ENCODE data around the gene NLRP12.
"Not testable (repeated sequence)": the region's sequence is repeated elsewhere in the genome, so short reads cannot be mapped to it uniquely, and the experiment has no call there.

NLRP12 gene

GRCh38 chr19:53824134-53824611 lies at the start of gene NLRP12:
NLRP12 (minus strand) TSS chr19:53824314; CDS start chr19:53824174, 140 bp downstream.
- no peak for DNase-seq (ENCODE audit: low read depth in 3 of 3)

- DNase-seq (ENCODE audit: low read depth in 3 of 3) = no peak
Observed at GRCh38 chr19:53872762-53873161, 48.6 kb upstream of the NLRP12 start.

GRCh38 chr19:53871454-53871853 lies 47.3 kb upstream of the NLRP12 start:
- DNase-seq (ENCODE audit: low read depth in 3 of 3) = no peak

GRCh38 chr19:53870485-53870844 lies 46.4 kb upstream of the NLRP12 start:
- DNase-seq (ENCODE audit: low read depth in 3 of 3) = no peak

- DNase-seq (ENCODE audit: low read depth in 3 of 3) = not testable (repeated sequence)
Observed at GRCh38 chr19:53869805-53870484, 45.8 kb upstream of the NLRP12 start.

- peak; percentile 69 to 84 (median 72) for DNase-seq (ENCODE audit: low read depth in 3 of 3)
Observed at GRCh38 chr19:53868892-53869804, 45.0 kb upstream of the NLRP12 start.

- DNase-seq (ENCODE audit: low read depth in 3 of 3) = no peak
Observed at GRCh38 chr19:53868091-53868891, 44.2 kb upstream of the NLRP12 start.

GRCh38 chr19:53867225-53868090 lies 43.3 kb upstream of the NLRP12 start, which contains the start of gene MYADM:
MYADM (plus strand) TSS chr19:53867883; CDS start chr19:53873530, 5,647 bp downstream.
- DNase-seq (ENCODE audit: low read depth in 3 of 3) = peak; percentile 98 to 99 (median 98)

- DNase-seq (ENCODE audit: low read depth in 3 of 3) = no peak
Observed at GRCh38 chr19:53866865-53867224, 42.7 kb upstream of the NLRP12 start.

GRCh38 chr19:53865918-53866864 lies 42.1 kb upstream of the NLRP12 start:
- peak in 2 of 3 donors; percentile 33 to 52 for DNase-seq (ENCODE audit: low read depth in 3 of 3)

- no peak for DNase-seq (ENCODE audit: low read depth in 3 of 3)
Observed at GRCh38 chr19:53865523-53865917, 41.4 kb upstream of the NLRP12 start.

GRCh38 chr19:53864308-53864836 lies 40.3 kb upstream of the NLRP12 start:
- no peak for DNase-seq (ENCODE audit: low read depth in 3 of 3)

- no peak for DNase-seq (ENCODE audit: low read depth in 3 of 3)
Observed at GRCh38 chr19:53853707-53854106, 29.6 kb upstream of the NLRP12 start.

- no peak for DNase-seq (ENCODE audit: low read depth in 3 of 3)
Observed at GRCh38 chr19:53849237-53849676, 25.1 kb upstream of the NLRP12 start.

GRCh38 chr19:53847555-53847954 lies 23.4 kb upstream of the NLRP12 start:
- no peak for DNase-seq (ENCODE audit: low read depth in 3 of 3)

GRCh38 chr19:53844849-53845246 lies 20.7 kb upstream of the NLRP12 start:
- DNase-seq (ENCODE audit: low read depth in 3 of 3) = no peak

GRCh38 chr19:53840914-53841313 lies 16.8 kb upstream of the NLRP12 start:
- DNase-seq (ENCODE audit: low read depth in 3 of 3) = not testable (repeated sequence)

GRCh38 chr19:53840241-53840640 lies 16.1 kb upstream of the NLRP12 start:
- not testable (repeated sequence) for DNase-seq (ENCODE audit: low read depth in 3 of 3)

GRCh38 chr19:53838446-53838845 lies 14.3 kb upstream of the NLRP12 start:
- not testable (repeated sequence) for DNase-seq (ENCODE audit: low read depth in 3 of 3)
